Mononuclear cell (primary cell): ENCODE results near the gene GALNT13. TPM values are rescaled to one million over a fixed set of nuclear protein-coding genes. Genes with fewer than 3 reads are reported as not detected.

ENCODE experiments used
- H3K27me3 ChIP-seq: 2 replicates; pipeline ENCODE4 v1.6.0; 2011; ENCODE audit warnings: low read length, control low read depth; ENCODE audit not compliant: insufficient read depth
- H3K4me1 ChIP-seq: 2 replicates; pipeline ENCODE4 v1.5.1; 2011; ENCODE audit warnings: mild to moderate bottlenecking, low read length, control low read depth; ENCODE audit not compliant: insufficient read depth
- H3K4me3 ChIP-seq: 2 replicates; pipeline ENCODE4 v1.5.1; 2011; ENCODE audit warnings: mild to moderate bottlenecking, low read length, moderate library complexity
- H3K9me3 ChIP-seq: 2 replicates; pipeline ENCODE4 v1.5.1; 2011; ENCODE audit warnings: low read depth, mild to moderate bottlenecking, control low read depth, low read length
- total RNA-seq: library from RNA; depleted of rRNA; stranded (reverse); fragments of >200 nt; gene quantifications from one replicate; pipeline ENCODE4 v1.2.3, GENCODE V29; 2012

Gene GALNT13
- 0.21 TPM for total RNA-seq

- no peaks in the 10 kb centered on the region for H3K9me3 ChIP-seq
- H3K4me3 ChIP-seq: no peak within 1 kb of the TSS
- H3K27me3 ChIP-seq: peaks cover 30% of the 10 kb centered on the region
- no peaks in the 10 kb centered on the region for H3K4me1 ChIP-seq
Observed at GRCh38 chr2:153871231-153872221, at the start of gene GALNT13. Gene GALNT13, plus strand, starts transcription at chr2:153871922.

- H3K4me3 ChIP-seq: no peak overlapping the region
- no peaks in the 10 kb centered on the region for H3K4me1 ChIP-seq
Observed at GRCh38 chr2:153823880-153824279, 47.8 kb upstream of the GALNT13 start.

GRCh38 chr2:153828335-153828734 lies 43.4 kb upstream of the GALNT13 start:
- Histone ChIP-seq H3K4me1 (no peaks in the 10 kb centered on the region), H3K4me3 (no peak overlapping the region), H3K27me3 (no peaks in the 10 kb centered on the region), H3K9me3 (no peaks in the 10 kb centered on the region)

More at GRCh38 chr2:153823880-153824279, 47.8 kb upstream of the GALNT13 start:
- Histone ChIP-seq H3K27me3 (no peaks in the 10 kb centered on the region), H3K9me3 (no peaks in the 10 kb centered on the region)

- no peak overlapping the region for H3K4me3 ChIP-seq
- H3K27me3 ChIP-seq: no peaks in the 10 kb centered on the region
- H3K4me1 ChIP-seq: no peaks in the 10 kb centered on the region
- H3K9me3 ChIP-seq: peaks cover 12% of the 10 kb centered on the region
Observed at GRCh38 chr2:153834662-153835061, 37.1 kb upstream of the GALNT13 start.

- H3K9me3 ChIP-seq: no peaks in the 10 kb centered on the region
- no peaks in the 10 kb centered on the region for H3K27me3 ChIP-seq
- no peaks in the 10 kb centered on the region for H3K4me1 ChIP-seq
- no peak overlapping the region for H3K4me3 ChIP-seq
Observed at GRCh38 chr2:153858250-153858649, 13.5 kb upstream of the GALNT13 start.

- Histone ChIP-seq H3K27me3 (no peaks in the 10 kb centered on the region), H3K9me3 (no peaks in the 10 kb centered on the region), H3K4me3 (no peak overlapping the region), H3K4me1 (no peaks in the 10 kb centered on the region)
Observed at GRCh38 chr2:153864022-153864421, 7.7 kb upstream of the GALNT13 start.

GRCh38 chr2:153866595-153866994 lies 5.1 kb upstream of the GALNT13 start:
- Histone ChIP-seq H3K4me3 (no peak overlapping the region), H3K4me1 (no peaks in the 10 kb centered on the region), H3K27me3 (peaks cover 13% of the 10 kb centered on the region), H3K9me3 (no peaks in the 10 kb centered on the region)

GRCh38 chr2:153870308-153870707 lies 1.4 kb upstream of the GALNT13 start:
- Histone ChIP-seq H3K4me1 (no peaks in the 10 kb centered on the region), H3K27me3 (peaks cover 30% of the 10 kb centered on the region), H3K4me3 (no peak overlapping the region), H3K9me3 (no peaks in the 10 kb centered on the region)

GRCh38 chr2:153872311-153873051 lies 759 bp downstream of the GALNT13 start:
- Histone ChIP-seq H3K27me3 (peaks cover 30% of the 10 kb centered on the region), H3K4me1 (no peaks in the 10 kb centered on the region), H3K4me3 (no peak overlapping the region), H3K9me3 (no peaks in the 10 kb centered on the region)

GRCh38 chr2:153873052-153874048 lies 1.6 kb downstream of the GALNT13 start:
- Histone ChIP-seq H3K9me3 (no peaks in the 10 kb centered on the region), H3K4me3 (no peak overlapping the region), H3K27me3 (peaks cover 30% of the 10 kb centered on the region), H3K4me1 (no peaks in the 10 kb centered on the region)

- peaks cover 22% of the 10 kb centered on the region for H3K27me3 ChIP-seq
- H3K4me3 ChIP-seq: no peak overlapping the region
- H3K9me3 ChIP-seq: no peaks in the 10 kb centered on the region
- H3K4me1 ChIP-seq: no peaks in the 10 kb centered on the region
Observed at GRCh38 chr2:153875801-153876466, 4.2 kb downstream of the GALNT13 start.

GRCh38 chr2:153880926-153881325 lies 9.2 kb downstream of the GALNT13 start:
- H3K4me1 ChIP-seq: no peaks in the 10 kb centered on the region
- no peaks in the 10 kb centered on the region for H3K27me3 ChIP-seq
- no peak overlapping the region for H3K4me3 ChIP-seq
- H3K9me3 ChIP-seq: no peaks in the 10 kb centered on the region

- H3K9me3 ChIP-seq: no peaks in the 10 kb centered on the region
- no peaks in the 10 kb centered on the region for H3K4me1 ChIP-seq
- H3K4me3 ChIP-seq: no peak overlapping the region
- no peaks in the 10 kb centered on the region for H3K27me3 ChIP-seq
Observed at GRCh38 chr2:153886833-153887232, 15.1 kb downstream of the GALNT13 start.

- H3K27me3 ChIP-seq: no peaks in the 10 kb centered on the region
- no peaks in the 10 kb centered on the region for H3K4me1 ChIP-seq
- no peaks in the 10 kb centered on the region for H3K9me3 ChIP-seq
- no peak overlapping the region for H3K4me3 ChIP-seq
Observed at GRCh38 chr2:153890576-153890975, 18.9 kb downstream of the GALNT13 start.
